ENCODE data around the gene PTPMT1.

DNA sequence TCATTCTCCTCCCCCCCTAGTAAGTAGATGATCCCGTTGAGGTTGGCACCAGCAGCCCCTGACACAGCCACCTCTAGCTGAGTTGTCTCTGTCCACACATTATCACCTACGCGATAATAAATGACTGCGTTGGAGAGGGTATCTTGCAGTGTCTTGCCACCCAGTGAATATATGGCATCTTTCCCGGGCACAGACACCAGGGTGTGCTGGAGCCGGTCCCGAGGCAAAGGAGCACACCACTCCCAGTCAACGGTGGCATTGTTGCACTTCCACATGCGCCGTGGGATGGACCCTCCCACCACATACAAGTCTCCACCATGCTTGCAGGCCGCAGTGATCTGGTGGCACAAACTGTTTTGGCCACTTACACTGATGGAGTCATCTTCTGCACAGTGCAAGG lies 7.9 kb downstream of the PTPMT1 start:
- TF ChIP-seq, protein P1, sequence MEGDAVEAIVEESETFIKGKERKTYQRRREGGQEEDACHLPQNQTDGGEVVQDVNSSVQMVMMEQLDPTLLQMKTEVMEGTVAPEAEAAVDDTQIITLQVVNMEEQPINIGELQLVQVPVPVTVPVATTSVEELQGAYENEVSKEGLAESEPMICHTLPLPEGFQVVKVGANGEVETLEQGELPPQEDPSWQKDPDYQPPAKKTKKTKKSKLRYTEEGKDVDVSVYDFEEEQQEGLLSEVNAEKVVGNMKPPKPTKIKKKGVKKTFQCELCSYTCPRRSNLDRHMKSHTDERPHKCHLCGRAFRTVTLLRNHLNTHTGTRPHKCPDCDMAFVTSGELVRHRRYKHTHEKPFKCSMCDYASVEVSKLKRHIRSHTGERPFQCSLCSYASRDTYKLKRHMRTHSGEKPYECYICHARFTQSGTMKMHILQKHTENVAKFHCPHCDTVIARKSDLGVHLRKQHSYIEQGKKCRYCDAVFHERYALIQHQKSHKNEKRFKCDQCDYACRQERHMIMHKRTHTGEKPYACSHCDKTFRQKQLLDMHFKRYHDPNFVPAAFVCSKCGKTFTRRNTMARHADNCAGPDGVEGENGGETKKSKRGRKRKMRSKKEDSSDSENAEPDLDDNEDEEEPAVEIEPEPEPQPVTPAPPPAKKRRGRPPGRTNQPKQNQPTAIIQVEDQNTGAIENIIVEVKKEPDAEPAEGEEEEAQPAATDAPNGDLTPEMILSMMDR (IDR thresholded peaks at IDR 0.05): no peak
- no peak for TF ChIP-seq POLR2A (IDR thresholded peaks at IDR 0.05)
